Measurements from ENCODE around the gene MTA2.

Gene MTA2

GRCh38 chr11:62559204-62559603 is 42.5 kb downstream of the MTA2 start:
- DNase-seq (ENCODE audit: low read depth, low spot score): no peak
- H3K36me3 ChIP-seq (ENCODE audit: insufficient read depth, insufficient read length, low read length): peaks cover 83% of the 10 kb centered on the region
- TF ChIP-seq SUZ12 (IDR thresholded peaks at IDR 0.05; ENCODE audit: extremely low read depth, insufficient read depth, insufficient read length) (no peak), ZNF274 (IDR thresholded peaks at IDR 0.05; ENCODE audit: low read depth, low read length) (no peak), YY1 (IDR thresholded peaks at IDR 0.05; ENCODE audit: insufficient read depth, insufficient read length) (no peak)
- H3K9me3 ChIP-seq (ENCODE audit: insufficient read depth, low read length): no peaks in the 10 kb centered on the region
- peaks cover 47% of the 10 kb centered on the region for H3K4me1 ChIP-seq (ENCODE audit: insufficient read depth, insufficient read length)
- no peak overlapping the region for H3K9ac ChIP-seq (ENCODE audit: insufficient read length, low read depth)
- no peak overlapping the region for H3K4me3 ChIP-seq (ENCODE audit: insufficient read length, low read depth)
- H3K27me3 ChIP-seq (ENCODE audit: insufficient read depth, insufficient read length): no peaks in the 10 kb centered on the region

GRCh38 chr11:62558669-62559068 is 43.0 kb downstream of the MTA2 start:
- H3K4me3 ChIP-seq (ENCODE audit: insufficient read length, low read depth): no peak overlapping the region
- TF ChIP-seq ZNF274 (IDR thresholded peaks at IDR 0.05; ENCODE audit: low read depth, low read length): no peak
- TF ChIP-seq YY1 (IDR thresholded peaks at IDR 0.05; ENCODE audit: insufficient read depth, insufficient read length): no peak
- no peak for TF ChIP-seq SUZ12 (IDR thresholded peaks at IDR 0.05; ENCODE audit: extremely low read depth, insufficient read depth, insufficient read length)
- H3K4me1 ChIP-seq (ENCODE audit: insufficient read depth, insufficient read length): peaks cover 52% of the 10 kb centered on the region
- no peaks in the 10 kb centered on the region for H3K9me3 ChIP-seq (ENCODE audit: insufficient read depth, low read length)
- H3K36me3 ChIP-seq (ENCODE audit: insufficient read depth, insufficient read length, low read length): peaks cover 79% of the 10 kb centered on the region
- H3K27me3 ChIP-seq (ENCODE audit: insufficient read depth, insufficient read length): no peaks in the 10 kb centered on the region
- peak overlapping the region; percentile 26 for H3K9ac ChIP-seq (ENCODE audit: insufficient read length, low read depth)
- DNase-seq (ENCODE audit: low read depth, low spot score): no peak

GRCh38 chr11:62556875-62557631 is 44.6 kb downstream of the MTA2 start:
- Histone ChIP-seq H3K9me3 (ENCODE audit: insufficient read depth, low read length) (no peaks in the 10 kb centered on the region), H3K27me3 (ENCODE audit: insufficient read depth, insufficient read length) (no peaks in the 10 kb centered on the region), H3K4me3 (ENCODE audit: insufficient read length, low read depth) (no peak overlapping the region), H3K4me1 (ENCODE audit: insufficient read depth, insufficient read length) (peaks cover 54% of the 10 kb centered on the region), H3K9ac (ENCODE audit: insufficient read length, low read depth) (peak overlapping the region; percentile 53), H3K36me3 (ENCODE audit: insufficient read depth, insufficient read length, low read length) (peaks cover 64% of the 10 kb centered on the region)
- no peak for DNase-seq (ENCODE audit: low read depth, low spot score)
- TF ChIP-seq SUZ12 (IDR thresholded peaks at IDR 0.05; ENCODE audit: extremely low read depth, insufficient read depth, insufficient read length) (no peak), ZNF274 (IDR thresholded peaks at IDR 0.05; ENCODE audit: low read depth, low read length) (no peak), YY1 (IDR thresholded peaks at IDR 0.05; ENCODE audit: insufficient read depth, insufficient read length) (no peak)

DNA sequence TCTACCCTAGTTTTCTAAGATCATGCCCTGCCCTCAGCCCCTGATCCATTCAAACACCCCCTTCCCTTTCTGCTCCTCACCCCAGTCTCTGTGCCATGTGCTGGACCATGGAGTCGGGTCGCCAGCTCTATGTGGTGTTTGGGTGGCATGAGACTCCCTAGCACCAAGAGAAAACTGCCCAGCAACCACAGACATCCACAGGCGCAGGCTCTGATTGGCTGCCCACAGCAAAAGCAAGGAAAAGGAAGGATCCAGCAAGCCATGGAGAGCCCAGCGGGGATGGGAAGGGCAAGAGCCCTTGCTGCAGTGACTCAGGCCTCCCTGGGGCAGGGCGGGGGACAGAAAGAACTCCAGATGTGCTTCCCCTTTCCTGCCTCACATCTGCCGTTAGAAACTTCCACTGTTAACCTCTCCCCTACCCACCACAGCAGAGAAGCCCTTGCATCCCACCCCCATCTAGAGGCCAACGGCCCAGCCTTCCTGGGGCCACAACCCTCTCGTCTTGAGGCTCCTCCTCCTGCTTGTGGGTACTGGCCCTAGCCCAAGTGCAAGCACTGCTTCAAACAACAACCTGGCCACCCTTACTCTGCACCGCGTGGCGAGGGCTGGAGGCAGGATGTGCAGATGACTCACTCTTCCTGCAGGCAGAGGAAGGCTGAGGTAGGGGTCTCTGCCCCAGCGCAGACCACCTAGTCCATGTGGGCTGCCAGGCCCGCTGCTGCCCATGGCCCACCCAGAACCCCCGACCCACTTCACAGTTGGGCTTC is 45.4 kb downstream of the MTA2 start:
- H3K9me3 ChIP-seq (ENCODE audit: insufficient read depth, low read length): no peaks in the 10 kb centered on the region
- H3K36me3 ChIP-seq (ENCODE audit: insufficient read depth, insufficient read length, low read length): peaks cover 63% of the 10 kb centered on the region
- H3K9ac ChIP-seq (ENCODE audit: insufficient read length, low read depth): peak overlapping the region; percentile 53
- no peak overlapping the region for H3K4me3 ChIP-seq (ENCODE audit: insufficient read length, low read depth)
- DNase-seq (ENCODE audit: low read depth, low spot score): no peak
- peaks cover 58% of the 10 kb centered on the region for H3K4me1 ChIP-seq (ENCODE audit: insufficient read depth, insufficient read length)
- TF ChIP-seq YY1 (IDR thresholded peaks at IDR 0.05; ENCODE audit: insufficient read depth, insufficient read length) (no peak), SUZ12 (IDR thresholded peaks at IDR 0.05; ENCODE audit: extremely low read depth, insufficient read depth, insufficient read length) (no peak), ZNF274 (IDR thresholded peaks at IDR 0.05; ENCODE audit: low read depth, low read length) (no peak)
- no peaks in the 10 kb centered on the region for H3K27me3 ChIP-seq (ENCODE audit: insufficient read depth, insufficient read length)

DNA sequence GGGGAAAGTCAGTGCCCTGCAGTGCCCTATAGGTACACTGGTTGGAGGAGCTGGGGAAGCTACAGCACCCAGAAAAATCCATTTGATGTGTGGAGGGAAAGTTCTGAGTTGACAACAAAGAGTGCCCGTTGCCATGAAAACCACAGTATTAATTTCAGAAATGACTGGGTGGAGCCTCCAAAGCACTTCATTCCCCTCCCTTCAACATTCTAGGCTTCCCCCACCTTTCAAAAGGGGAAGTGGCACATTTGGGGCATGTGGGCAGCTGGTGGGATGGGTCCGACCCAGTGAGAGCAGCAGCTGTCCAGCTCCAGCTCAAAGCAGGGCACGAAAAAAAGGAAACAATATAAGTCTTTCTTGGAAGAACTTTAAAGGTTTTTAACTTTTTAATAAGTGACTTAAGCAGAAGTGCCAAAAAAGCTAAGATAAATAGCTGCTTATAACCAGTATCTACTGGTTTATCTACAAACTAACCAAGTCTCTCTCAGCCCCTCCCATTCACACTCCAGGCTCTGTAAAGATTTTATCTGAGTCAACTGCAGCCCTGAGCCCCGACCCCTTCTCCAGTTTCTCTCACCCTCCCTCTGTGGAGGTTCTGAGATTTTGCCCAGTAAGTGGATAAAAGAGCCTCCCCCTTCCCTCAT is 46.1 kb downstream of the MTA2 start:
- H3K9ac ChIP-seq (ENCODE audit: insufficient read length, low read depth): peak overlapping the region; percentile 24
- no peak overlapping the region for H3K4me3 ChIP-seq (ENCODE audit: insufficient read length, low read depth)
- TF ChIP-seq SUZ12 (IDR thresholded peaks at IDR 0.05; ENCODE audit: extremely low read depth, insufficient read depth, insufficient read length): no peak
- TF ChIP-seq ZNF274 (IDR thresholded peaks at IDR 0.05; ENCODE audit: low read depth, low read length): no peak
- TF ChIP-seq YY1 (IDR thresholded peaks at IDR 0.05; ENCODE audit: insufficient read depth, insufficient read length): no peak
- H3K36me3 ChIP-seq (ENCODE audit: insufficient read depth, insufficient read length, low read length): peaks cover 58% of the 10 kb centered on the region
- H3K4me1 ChIP-seq (ENCODE audit: insufficient read depth, insufficient read length): peaks cover 58% of the 10 kb centered on the region
- DNase-seq (ENCODE audit: low read depth, low spot score): no peak
- H3K27me3 ChIP-seq (ENCODE audit: insufficient read depth, insufficient read length): no peaks in the 10 kb centered on the region
- no peaks in the 10 kb centered on the region for H3K9me3 ChIP-seq (ENCODE audit: insufficient read depth, low read length)

- TF ChIP-seq SUZ12 (IDR thresholded peaks at IDR 0.05; ENCODE audit: extremely low read depth, insufficient read depth, insufficient read length) (no peak), YY1 (IDR thresholded peaks at IDR 0.05; ENCODE audit: insufficient read depth, insufficient read length) (no peak), ZNF274 (IDR thresholded peaks at IDR 0.05; ENCODE audit: low read depth, low read length) (no peak)
- Histone ChIP-seq H3K36me3 (ENCODE audit: insufficient read depth, insufficient read length, low read length) (peaks cover 49% of the 10 kb centered on the region), H3K27me3 (ENCODE audit: insufficient read depth, insufficient read length) (no peaks in the 10 kb centered on the region), H3K9ac (ENCODE audit: insufficient read length, low read depth) (peak overlapping the region; percentile 74), H3K9me3 (ENCODE audit: insufficient read depth, low read length) (no peaks in the 10 kb centered on the region), H3K4me1 (ENCODE audit: insufficient read depth, insufficient read length) (peaks cover 50% of the 10 kb centered on the region), H3K4me3 (ENCODE audit: insufficient read length, low read depth) (no peak overlapping the region)
- DNase-seq (ENCODE audit: low read depth, low spot score): no peak
Measured at GRCh38 chr11:62554387-62555167, 47.1 kb downstream of the MTA2 start.

Measured in NT2/D1 (cell line).